IPS-18c (cell line): ENCODE measurements around the gene SLC25A17.
"Not testable (repeated sequence)": the region's sequence is repeated elsewhere in the genome, so short reads cannot be mapped to it uniquely, and the experiment has no call there.

ENCODE experiments used
- H3K4me3 ChIP-seq: 2 replicates; pipeline ENCODE4 v1.7.0; 2013; ENCODE audit warnings: low read depth, mild to moderate bottlenecking, low read length, moderate library complexity; ENCODE audit not compliant: insufficient read depth
- H3K9me3 ChIP-seq: one replicate; pipeline ENCODE4 v1.6.1; 2013; ENCODE audit warnings: mild to moderate bottlenecking, low read length, moderate library complexity; ENCODE audit not compliant: control insufficient read depth, insufficient read depth

SLC25A17 gene

GRCh38 chr22:40739721-40740120, 79.4 kb downstream of the SLC25A17 start:
- H3K9me3 ChIP-seq, result no peaks in the 10 kb centered on the region
- no peak overlapping the region for H3K4me3 ChIP-seq

- H3K9me3 ChIP-seq, result no peaks in the 10 kb centered on the region
- no peak overlapping the region for H3K4me3 ChIP-seq
Observed at GRCh38 chr22:40733919-40734318, 85.2 kb downstream of the SLC25A17 start.

GRCh38 chr22:40732999-40733292, 86.2 kb downstream of the SLC25A17 start:
- Histone ChIP-seq H3K9me3 (no peaks in the 10 kb centered on the region), H3K4me3 (no peak overlapping the region)

GRCh38 chr22:40729284-40729683, 89.9 kb downstream of the SLC25A17 start:
- Histone ChIP-seq H3K9me3 (no peaks in the 10 kb centered on the region), H3K4me3 (no peak overlapping the region)

GRCh38 chr22:40728731-40729189, 90.4 kb downstream of the SLC25A17 start:
- Histone ChIP-seq H3K9me3 (no peaks in the 10 kb centered on the region), H3K4me3 (no peak overlapping the region)

DNA sequence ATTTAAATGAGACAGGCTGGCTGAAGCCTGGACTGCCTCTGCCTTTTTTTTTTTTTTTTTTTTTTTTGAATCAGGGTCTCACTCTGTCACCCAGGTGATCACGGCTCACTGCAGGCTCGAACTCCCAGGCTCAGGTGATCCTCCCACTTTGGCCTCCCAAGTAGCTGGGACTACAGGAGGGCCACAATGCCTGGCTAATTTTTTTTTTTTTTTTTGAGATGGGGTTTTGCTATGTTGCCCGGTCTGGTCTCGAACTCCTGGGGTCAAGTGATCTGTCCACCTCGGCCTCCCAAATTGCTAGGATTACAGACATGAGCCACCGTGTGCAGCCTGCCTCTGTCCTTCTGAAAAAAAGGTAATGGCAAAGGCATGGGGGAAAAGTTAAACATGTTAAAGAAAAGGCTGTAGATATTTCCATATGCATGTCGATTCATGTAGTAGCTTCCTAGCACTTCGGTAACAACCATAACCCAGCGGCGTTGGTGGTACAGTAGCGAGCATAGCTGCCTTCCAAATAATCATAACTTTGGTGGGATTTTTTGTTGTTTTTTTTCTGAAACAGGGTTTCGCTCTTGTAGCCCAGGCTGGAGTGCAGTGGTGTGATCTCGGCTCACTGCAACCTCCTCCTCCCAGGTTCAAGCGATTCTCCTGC, 91.1 kb downstream of the SLC25A17 start:
- Histone ChIP-seq H3K9me3 (no peaks in the 10 kb centered on the region), H3K4me3 (no peak overlapping the region)

- Histone ChIP-seq H3K4me3 (no peak overlapping the region), H3K9me3 (no peaks in the 10 kb centered on the region)
Observed at GRCh38 chr22:40727070-40727963, 91.8 kb downstream of the SLC25A17 start.

DNA sequence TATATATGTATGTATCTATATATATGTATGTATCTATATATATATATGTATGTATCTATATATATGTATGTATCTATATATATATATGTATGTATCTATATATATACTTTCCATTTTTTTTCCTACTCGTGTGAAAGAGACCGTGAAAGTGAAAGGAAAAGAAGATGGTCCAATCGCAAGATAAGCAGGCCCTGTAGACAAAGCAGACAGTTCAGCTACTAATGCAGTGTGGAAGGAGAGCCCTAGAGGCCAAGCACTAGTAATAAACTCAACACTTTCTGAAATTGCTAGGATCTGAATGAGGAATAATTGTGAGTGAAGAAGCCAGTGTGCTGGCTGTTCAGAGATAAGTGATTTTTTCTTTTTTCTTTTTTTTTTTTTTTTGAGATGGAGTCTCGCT, 92.6 kb downstream of the SLC25A17 start:
- no peak overlapping the region for H3K4me3 ChIP-seq
- H3K9me3 ChIP-seq, result no peaks in the 10 kb centered on the region

GRCh38 chr22:40723396-40723933, 95.7 kb downstream of the SLC25A17 start:
- Histone ChIP-seq H3K4me3 (no peak overlapping the region), H3K9me3 (no peaks in the 10 kb centered on the region)

- Histone ChIP-seq H3K9me3 (no peaks in the 10 kb centered on the region), H3K4me3 (no peak overlapping the region)
Observed at GRCh38 chr22:40721266-40721665, 97.9 kb downstream of the SLC25A17 start.

GRCh38 chr22:40720538-40721256, 98.4 kb downstream of the SLC25A17 start:
- H3K4me3 ChIP-seq, result no peak overlapping the region
- H3K9me3 ChIP-seq, result no peaks in the 10 kb centered on the region

- not testable (repeated sequence) for H3K4me3 ChIP-seq, H3K9me3 ChIP-seq
Observed at GRCh38 chr22:40720156-40720537, 99.0 kb downstream of the SLC25A17 start.
